Measurements from ENCODE around the gene FRMD8. TPM values are rescaled to one million over a fixed set of nuclear protein-coding genes. Genes with fewer than 3 reads are reported as not detected.

The FRMD8 gene
- total and polyA plus RNA-seq, 9 of the 15 experiments (the other 6 are each of a cell fraction or from before 2014, with no cell fraction given): 4.5 to 54.5 (median 15.8) TPM

DNA sequence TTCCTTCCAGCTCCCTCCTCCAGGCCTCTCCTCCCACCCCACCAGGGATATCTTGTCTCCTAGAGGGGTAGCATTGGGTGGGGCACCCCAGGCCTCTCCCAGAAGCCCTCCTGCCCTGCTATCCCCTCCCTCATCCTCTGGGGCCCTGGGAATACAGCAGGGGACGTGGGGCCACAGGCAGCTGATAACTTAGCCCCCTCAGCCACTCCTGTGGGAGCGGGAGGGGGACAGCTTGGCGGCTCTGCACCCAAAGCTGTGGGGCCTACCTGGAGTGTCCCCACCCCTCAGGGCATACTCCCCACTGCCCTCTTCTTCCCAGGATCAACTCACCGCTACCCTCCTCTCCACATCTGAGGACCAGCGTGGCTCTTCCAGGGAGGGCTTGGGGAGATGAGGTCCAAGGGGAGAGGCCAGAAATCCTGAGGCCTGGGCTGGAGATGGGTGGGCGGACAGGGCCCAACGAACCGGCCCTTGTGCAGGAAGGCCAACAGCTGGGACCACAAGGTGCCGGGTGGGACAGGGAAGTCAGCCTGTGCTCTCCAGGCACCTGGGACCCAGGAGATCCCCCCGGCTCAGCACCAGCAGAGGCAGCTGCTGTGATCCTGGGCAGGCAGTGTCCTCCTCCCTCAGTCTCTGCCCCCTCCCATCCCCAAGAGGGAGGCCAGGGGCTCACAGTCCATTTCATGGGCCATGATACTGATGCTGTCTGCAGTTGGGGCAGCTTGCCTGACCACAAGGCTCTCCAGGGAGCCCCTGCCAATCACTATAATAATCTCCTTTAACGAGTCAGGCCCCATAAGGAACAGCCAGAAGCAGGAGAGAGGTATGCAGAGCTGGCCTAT is 59.4 kb downstream of the FRMD8 start (continued):
- TF ChIP-seq HINFP (tag; conservative IDR thresholded peaks at IDR 0.05; ENCODE audit: low read depth) (no peak), ZBED1 (IDR thresholded peaks at IDR 0.05) (0 out of 2 replicates have a peak, but pooled peaks have one; percentile 14)
- TF ChIP-seq, protein P1, sequence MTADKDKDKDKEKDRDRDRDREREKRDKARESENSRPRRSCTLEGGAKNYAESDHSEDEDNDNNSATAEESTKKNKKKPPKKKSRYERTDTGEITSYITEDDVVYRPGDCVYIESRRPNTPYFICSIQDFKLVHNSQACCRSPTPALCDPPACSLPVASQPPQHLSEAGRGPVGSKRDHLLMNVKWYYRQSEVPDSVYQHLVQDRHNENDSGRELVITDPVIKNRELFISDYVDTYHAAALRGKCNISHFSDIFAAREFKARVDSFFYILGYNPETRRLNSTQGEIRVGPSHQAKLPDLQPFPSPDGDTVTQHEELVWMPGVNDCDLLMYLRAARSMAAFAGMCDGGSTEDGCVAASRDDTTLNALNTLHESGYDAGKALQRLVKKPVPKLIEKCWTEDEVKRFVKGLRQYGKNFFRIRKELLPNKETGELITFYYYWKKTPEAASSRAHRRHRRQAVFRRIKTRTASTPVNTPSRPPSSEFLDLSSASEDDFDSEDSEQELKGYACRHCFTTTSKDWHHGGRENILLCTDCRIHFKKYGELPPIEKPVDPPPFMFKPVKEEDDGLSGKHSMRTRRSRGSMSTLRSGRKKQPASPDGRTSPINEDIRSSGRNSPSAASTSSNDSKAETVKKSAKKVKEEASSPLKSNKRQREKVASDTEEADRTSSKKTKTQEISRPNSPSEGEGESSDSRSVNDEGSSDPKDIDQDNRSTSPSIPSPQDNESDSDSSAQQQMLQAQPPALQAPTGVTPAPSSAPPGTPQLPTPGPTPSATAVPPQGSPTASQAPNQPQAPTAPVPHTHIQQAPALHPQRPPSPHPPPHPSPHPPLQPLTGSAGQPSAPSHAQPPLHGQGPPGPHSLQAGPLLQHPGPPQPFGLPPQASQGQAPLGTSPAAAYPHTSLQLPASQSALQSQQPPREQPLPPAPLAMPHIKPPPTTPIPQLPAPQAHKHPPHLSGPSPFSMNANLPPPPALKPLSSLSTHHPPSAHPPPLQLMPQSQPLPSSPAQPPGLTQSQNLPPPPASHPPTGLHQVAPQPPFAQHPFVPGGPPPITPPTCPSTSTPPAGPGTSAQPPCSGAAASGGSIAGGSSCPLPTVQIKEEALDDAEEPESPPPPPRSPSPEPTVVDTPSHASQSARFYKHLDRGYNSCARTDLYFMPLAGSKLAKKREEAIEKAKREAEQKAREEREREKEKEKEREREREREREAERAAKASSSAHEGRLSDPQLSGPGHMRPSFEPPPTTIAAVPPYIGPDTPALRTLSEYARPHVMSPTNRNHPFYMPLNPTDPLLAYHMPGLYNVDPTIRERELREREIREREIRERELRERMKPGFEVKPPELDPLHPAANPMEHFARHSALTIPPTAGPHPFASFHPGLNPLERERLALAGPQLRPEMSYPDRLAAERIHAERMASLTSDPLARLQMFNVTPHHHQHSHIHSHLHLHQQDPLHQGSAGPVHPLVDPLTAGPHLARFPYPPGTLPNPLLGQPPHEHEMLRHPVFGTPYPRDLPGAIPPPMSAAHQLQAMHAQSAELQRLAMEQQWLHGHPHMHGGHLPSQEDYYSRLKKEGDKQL (CRISPR knock-in tag; IDR thresholded peaks at IDR 0.05; ENCODE audit: borderline replicate concordance): 0 out of 2 replicates have a peak, but pooled peaks have one; percentile 17

Measured in K562 (cell line).